Large intestine (tissue), 3 donors: Measurements from ENCODE around the gene ZNF428. TPM values are rescaled to one million over a fixed set of nuclear protein-coding genes. Genes with fewer than 3 reads are reported as not detected.

Experiments
- DNase-seq, 2 donors: peaks; one replicate each; pipeline versions ENCODE4 v3.0.0 to v3.0.0-alpha.2; 2013
- H3K27ac ChIP-seq: one replicate; pipeline ENCODE4 v1.5.1; 2013; ENCODE audit warnings: low read length
- H3K27me3 ChIP-seq: 2 replicates; pipeline ENCODE4 v1.6.1; 2013; ENCODE audit warnings: low read length; ENCODE audit not compliant: control insufficient read depth, insufficient read depth
- H3K36me3 ChIP-seq: 2 replicates; pipeline ENCODE4 v1.6.1; 2013; ENCODE audit warnings: low read length; ENCODE audit not compliant: control insufficient read depth, insufficient read depth
- H3K4me1 ChIP-seq: one replicate; pipeline ENCODE4 v1.6.1; 2013; ENCODE audit warnings: low read length; ENCODE audit not compliant: control insufficient read depth, insufficient read depth
- H3K4me3 ChIP-seq: one replicate; pipeline ENCODE4 v1.5.1; 2013; ENCODE audit warnings: low read length
- H3K9me3 ChIP-seq: one replicate; pipeline ENCODE4 v1.6.1; 2013; ENCODE audit warnings: mild to moderate bottlenecking, low read depth, low read length, moderate library complexity; ENCODE audit not compliant: control insufficient read depth
- WGBS: methylation state at CpG from one replicate; pipeline ENCODE4 v1.1.5; 2013; ENCODE audit warnings: low lambda C conversion rate; ENCODE audit not compliant: insufficient coverage; 5-methylcytosine and 5-hydroxymethylcytosine counted together
- polyA plus RNA-seq: library from polyadenylated mRNA; unstranded; fragments of 120-200 nt; gene quantifications from one replicate; pipeline ENCODE4 v1.2.1, GENCODE V29; 2013

Gene ZNF428
- polyA plus RNA-seq, 1 donor, result 40.4 TPM

- no CpG with 5 or more reads among the region's 14 CpGs for WGBS
- Histone ChIP-seq H3K4me3 (peak overlapping the region; percentile 71), H3K27me3 (no peaks in the 10 kb centered on the region), H3K4me1 (peaks cover 4% of the 10 kb centered on the region), H3K36me3 (peaks cover 4% of the 10 kb centered on the region), H3K9me3 (peaks cover 2% of the 10 kb centered on the region), H3K27ac (peak overlapping the region; percentile 85)
- no peak for DNase-seq
Measured at GRCh38 chr19:43618921-43619261, 538 bp downstream of the ZNF428 start.

DNA sequence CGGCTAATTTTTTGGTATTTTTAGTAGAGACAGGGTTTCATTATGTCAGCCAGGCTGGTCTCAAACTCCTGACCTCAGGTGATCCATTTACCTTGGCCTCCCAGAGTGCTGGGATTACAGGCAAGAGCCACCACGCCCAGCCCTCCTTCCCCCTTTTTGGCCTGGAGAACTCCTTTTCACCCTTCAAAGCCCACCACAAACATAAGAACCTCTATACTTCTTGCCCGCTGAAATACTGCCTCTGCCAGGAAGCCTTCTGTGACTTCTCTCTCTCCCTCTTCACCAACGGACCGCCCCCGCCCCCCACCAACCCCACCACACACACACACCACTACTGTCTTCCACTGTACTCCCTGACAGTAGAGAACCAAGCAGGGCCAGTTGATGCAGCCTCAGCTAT is 2.5 kb downstream of the ZNF428 start:
- no peaks in the 10 kb centered on the region for H3K27me3 ChIP-seq
- no CpG with 5 or more reads among the region's 6 CpGs for WGBS
- no peak overlapping the region for H3K4me3 ChIP-seq
- peaks cover 2% of the 10 kb centered on the region for H3K9me3 ChIP-seq
- peaks cover 23% of the 10 kb centered on the region for H3K36me3 ChIP-seq
- no peak for DNase-seq
- peaks cover 4% of the 10 kb centered on the region for H3K4me1 ChIP-seq
- H3K27ac ChIP-seq, result no peak overlapping the region

GRCh38 chr19:43616306-43616705 is 3.1 kb downstream of the ZNF428 start:
- no CpG with 5 or more reads among the region's 1 CpG for WGBS
- H3K27ac ChIP-seq, result no peak overlapping the region
- H3K9me3 ChIP-seq, result peaks cover 2% of the 10 kb centered on the region
- peaks cover 4% of the 10 kb centered on the region for H3K4me1 ChIP-seq
- DNase-seq, result no peak
- no peak overlapping the region for H3K4me3 ChIP-seq
- H3K27me3 ChIP-seq, result no peaks in the 10 kb centered on the region
- H3K36me3 ChIP-seq, result peaks cover 28% of the 10 kb centered on the region

DNA sequence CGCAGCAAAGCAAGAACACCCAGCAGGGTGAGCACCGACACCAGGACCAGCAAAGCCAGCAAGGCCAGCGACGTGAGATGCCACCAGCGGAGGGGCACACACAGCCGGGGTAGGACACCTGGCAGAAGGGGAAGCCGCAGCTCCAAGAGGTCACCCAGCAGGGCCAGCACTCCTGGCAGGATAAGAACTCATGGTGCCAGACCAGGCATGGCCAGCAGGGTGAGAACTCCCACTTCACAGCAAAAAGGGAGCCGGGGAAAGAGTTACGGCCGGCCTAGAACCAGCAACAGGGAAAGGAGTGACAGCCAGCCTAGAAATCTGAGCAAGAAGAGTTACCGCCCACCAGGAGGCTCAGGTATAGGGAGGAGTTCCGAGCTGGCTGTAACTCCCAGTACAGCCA is 7.1 kb downstream of the ZNF428 start:
- no peak overlapping the region for H3K27ac ChIP-seq
- no peaks in the 10 kb centered on the region for H3K27me3 ChIP-seq
- no peaks in the 10 kb centered on the region for H3K4me1 ChIP-seq
- WGBS, result no CpG with 5 or more reads among the region's 12 CpGs
- DNase-seq, result no peak
- no peak overlapping the region for H3K4me3 ChIP-seq
- peaks cover 36% of the 10 kb centered on the region for H3K36me3 ChIP-seq
- no peaks in the 10 kb centered on the region for H3K9me3 ChIP-seq

- H3K36me3 ChIP-seq, result peaks cover 39% of the 10 kb centered on the region
- no peaks in the 10 kb centered on the region for H3K4me1 ChIP-seq
- no CpG with 5 or more reads among the region's 3 CpGs for WGBS
Measured at GRCh38 chr19:43611788-43612187, 7.6 kb downstream of the ZNF428 start, which contains the start of gene SRRM5. Gene SRRM5, plus strand, starts transcription at chr19:43612088. Its CDS starts 34 bp downstream, at chr19:43612122.

GRCh38 chr19:43610493-43610892 is 8.9 kb downstream of the ZNF428 start:
- no peak overlapping the region for H3K27ac ChIP-seq
- no peaks in the 10 kb centered on the region for H3K27me3 ChIP-seq
- no peak for DNase-seq
- no peaks in the 10 kb centered on the region for H3K9me3 ChIP-seq
- WGBS, result no CpG with 5 or more reads among the region's 3 CpGs
- H3K4me1 ChIP-seq, result no peaks in the 10 kb centered on the region
- peaks cover 41% of the 10 kb centered on the region for H3K36me3 ChIP-seq
- H3K4me3 ChIP-seq, result no peak overlapping the region

More at GRCh38 chr19:43611788-43612187, 7.6 kb downstream of the ZNF428 start, which contains the start of gene SRRM5:
- Histone ChIP-seq H3K4me3 (no peak within 1 kb of the TSS), H3K9me3 (no peaks in the 10 kb centered on the region), H3K27ac (no peak within 1 kb of the TSS), H3K27me3 (no peaks in the 10 kb centered on the region)
- DNase-seq, result no peak

- Histone ChIP-seq H3K4me3 (no peak overlapping the region), H3K36me3 (peaks cover 41% of the 10 kb centered on the region), H3K9me3 (no peaks in the 10 kb centered on the region), H3K27ac (no peak overlapping the region), H3K4me1 (no peaks in the 10 kb centered on the region), H3K27me3 (no peaks in the 10 kb centered on the region)
- no peak for DNase-seq
- no CpG with 5 or more reads among the region's 7 CpGs for WGBS
Measured at GRCh38 chr19:43609872-43610271, 9.6 kb downstream of the ZNF428 start.

DNA sequence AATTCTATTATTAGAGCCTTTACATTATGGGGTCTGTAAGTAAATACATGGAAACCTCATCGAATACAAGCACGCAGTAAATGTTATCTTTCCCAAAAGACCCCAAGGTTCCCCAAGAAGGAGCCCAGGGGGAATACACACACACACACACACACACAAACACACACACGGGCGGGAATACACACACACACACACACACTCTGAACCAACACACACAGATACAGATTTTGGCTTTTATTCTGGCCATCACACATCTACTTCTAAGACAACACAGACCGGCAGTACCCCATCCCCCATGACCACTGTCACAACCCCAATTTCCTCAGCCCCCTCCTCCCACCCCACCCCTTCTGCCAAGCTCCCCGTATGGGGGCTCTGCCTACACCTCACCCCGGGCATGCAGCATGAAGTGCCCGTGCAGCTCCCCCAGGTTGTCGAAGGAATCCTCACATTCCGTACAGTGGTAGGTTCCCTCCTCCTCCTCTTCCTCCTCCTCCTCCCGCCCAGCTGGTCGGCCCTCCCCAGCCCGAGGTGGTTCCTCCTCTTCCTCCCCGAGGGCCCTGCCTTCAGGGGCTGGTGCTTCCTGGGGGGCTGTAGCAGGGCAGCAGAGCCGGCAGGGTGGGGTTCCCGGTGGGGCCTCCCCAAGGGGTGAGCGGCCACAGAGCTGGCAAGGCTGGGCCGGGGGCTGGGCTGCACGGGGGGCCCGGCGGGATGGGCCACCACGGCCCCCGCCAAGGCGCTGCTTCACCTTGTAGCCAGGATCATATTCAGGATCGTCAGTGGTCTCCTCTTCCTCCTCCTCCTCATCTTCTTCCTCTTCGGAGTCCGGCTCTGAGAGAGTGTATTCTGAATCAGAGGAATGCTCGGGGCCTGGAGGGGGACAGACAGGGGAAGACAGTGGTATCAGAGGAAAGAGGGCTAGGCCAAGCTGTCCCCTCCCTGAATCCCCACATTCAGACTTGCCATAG is 11.9 kb downstream of the ZNF428 start:
- DNase-seq, result no peak
- no peaks in the 10 kb centered on the region for H3K27me3 ChIP-seq
- H3K4me1 ChIP-seq, result no peaks in the 10 kb centered on the region
- H3K9me3 ChIP-seq, result no peaks in the 10 kb centered on the region
- no peak overlapping the region for H3K4me3 ChIP-seq
- H3K36me3 ChIP-seq, result peaks cover 23% of the 10 kb centered on the region
- no peak overlapping the region for H3K27ac ChIP-seq
- WGBS, result no CpG with 5 or more reads among the region's 28 CpGs

- Histone ChIP-seq H3K4me3 (no peak overlapping the region), H3K27me3 (no peaks in the 10 kb centered on the region), H3K9me3 (no peaks in the 10 kb centered on the region), H3K36me3 (peaks cover 18% of the 10 kb centered on the region), H3K27ac (no peak overlapping the region), H3K4me1 (no peaks in the 10 kb centered on the region)
- no peak for DNase-seq
- no CpG with 5 or more reads among the region's 7 CpGs for WGBS
Measured at GRCh38 chr19:43606569-43607229, 12.7 kb downstream of the ZNF428 start.

DNA sequence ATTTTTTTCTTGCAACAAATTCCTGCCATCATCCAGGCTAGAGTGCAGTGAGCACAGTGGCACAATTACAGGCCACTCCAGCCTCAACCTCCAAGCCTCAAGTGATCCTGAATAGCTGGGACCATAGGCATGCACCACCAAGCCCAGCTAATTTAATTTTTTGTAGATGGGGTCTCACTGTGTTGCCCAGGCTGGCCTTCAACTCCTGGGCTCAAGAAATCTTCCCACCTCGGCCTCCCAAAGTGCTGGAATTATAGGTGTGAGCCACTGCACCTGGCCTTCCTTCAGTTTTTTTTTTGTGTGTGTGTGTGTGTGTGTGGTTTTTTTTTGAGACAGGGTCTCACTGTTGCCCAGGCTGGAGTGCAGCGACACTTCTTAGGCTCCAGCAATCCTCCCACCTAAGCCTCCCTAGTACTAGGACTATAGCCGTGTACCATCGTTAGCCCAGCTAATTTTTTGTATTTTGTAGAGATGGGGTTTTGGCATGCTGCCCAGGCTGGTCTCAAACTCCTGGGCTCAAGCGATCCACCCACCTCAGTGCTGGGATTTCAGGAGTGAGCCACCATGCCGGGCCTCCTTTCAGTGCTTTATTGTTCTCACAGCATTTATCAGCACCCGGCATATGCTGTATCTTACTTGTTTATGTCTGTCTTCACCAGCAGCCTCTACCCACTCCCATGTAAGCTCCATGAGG is 13.4 kb downstream of the ZNF428 start:
- Histone ChIP-seq H3K27me3 (no peaks in the 10 kb centered on the region), H3K36me3 (peaks cover 20% of the 10 kb centered on the region), H3K9me3 (no peaks in the 10 kb centered on the region), H3K27ac (no peak overlapping the region), H3K4me1 (no peaks in the 10 kb centered on the region), H3K4me3 (no peak overlapping the region)
- no CpG with 5 or more reads among the region's 7 CpGs for WGBS
- no peak for DNase-seq
